ENCODE results near the gene DIS3L.
"Not testable (repeated sequence)": the region's sequence is repeated elsewhere in the genome, so short reads cannot be mapped to it uniquely, and the experiment has no call there.

DIS3L gene

GRCh38 chr15:66312144-66312543 is 18.8 kb downstream of the DIS3L start:
- no peak for DNase-seq

DNA sequence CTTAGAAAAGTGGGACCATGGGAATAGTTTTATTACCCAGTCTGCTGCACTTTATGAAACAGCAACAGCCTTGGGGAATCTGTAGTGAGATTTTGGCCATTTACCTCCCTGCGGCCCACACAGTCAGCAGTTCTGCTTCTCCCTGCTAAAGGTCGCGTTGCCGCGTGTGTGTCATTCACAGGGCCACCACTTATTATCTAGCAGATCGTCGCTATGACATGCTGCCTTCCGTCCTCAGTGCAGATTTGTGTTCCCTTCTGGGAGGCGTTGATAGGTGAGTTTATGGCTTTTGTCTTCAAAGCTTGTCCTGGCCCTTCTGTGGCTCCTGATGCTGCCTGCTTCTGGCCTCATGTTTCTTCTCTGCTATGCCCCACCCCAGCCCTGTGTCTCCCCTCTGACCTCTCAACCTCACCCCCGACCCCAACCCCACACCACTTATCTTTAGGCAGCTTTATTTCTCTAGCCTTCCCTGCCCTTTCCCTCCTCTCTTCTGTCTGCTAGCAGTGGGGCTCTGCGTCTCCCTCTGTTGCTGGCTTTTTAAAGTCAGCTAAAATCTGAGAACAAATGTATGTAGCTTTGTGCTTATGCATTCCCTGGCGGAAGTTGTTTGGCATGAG is 30.1 kb downstream of the DIS3L start:
- DNase-seq, result no peak

DNA sequence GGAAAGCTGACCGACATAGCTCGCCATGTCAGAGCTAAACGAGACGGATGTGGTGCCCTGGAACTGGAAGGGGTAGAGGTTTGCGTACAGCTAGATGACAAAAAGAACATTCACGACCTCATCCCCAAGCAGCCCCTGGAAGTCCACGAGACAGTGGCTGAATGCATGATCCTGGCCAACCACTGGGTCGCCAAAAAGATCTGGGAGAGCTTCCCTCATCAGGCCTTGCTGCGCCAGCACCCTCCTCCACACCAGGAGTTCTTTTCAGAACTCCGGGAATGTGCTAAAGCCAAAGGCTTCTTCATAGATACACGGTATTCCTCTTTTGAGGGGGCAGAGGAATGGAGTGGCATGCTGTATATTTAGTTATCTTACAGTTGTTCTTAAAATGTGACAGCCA is 32.7 kb downstream of the DIS3L start:
- no peak for DNase-seq

DNA sequence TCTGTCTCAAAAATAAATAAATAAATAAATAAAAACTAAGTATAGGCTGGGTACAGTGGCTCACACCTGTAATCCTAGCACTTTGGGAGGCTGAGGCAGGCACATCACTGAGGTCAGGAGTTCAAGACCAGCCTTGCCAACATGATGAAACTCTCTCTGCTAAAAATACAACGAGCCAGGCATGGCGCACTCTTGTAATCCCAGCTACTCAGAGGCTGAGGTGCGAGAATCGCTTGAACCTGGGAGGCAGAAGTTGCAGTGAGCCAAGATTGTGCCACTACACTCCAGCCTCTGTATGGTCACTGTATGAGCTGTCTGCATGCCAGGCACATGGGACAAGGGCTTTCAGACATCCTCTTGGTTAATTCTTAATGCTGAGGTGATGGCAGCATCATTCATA is 34.4 kb downstream of the DIS3L start:
- DNase-seq, result no peak

GRCh38 chr15:66328771-66329170 is 35.4 kb downstream of the DIS3L start:
- DNase-seq, result no peak

GRCh38 chr15:66348530-66348929 is 55.2 kb downstream of the DIS3L start:
- DNase-seq, result not testable (repeated sequence)

DNA sequence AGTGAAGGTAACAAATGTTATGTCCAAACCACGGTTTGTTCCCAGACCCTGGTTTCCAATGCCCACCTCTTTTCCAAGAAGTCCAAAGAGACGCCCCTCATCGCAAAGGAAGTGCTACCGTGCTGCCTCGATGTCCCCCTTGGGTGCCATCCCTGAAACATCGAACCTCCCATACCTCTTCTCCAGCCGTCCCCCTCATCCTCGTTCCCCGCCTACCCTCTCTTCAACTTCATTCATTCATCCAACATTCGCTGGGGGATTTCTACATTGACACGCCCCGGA is 62.6 kb downstream of the DIS3L start:
- no peak for DNase-seq

GRCh38 chr15:66356359-66357236 is 63.2 kb downstream of the DIS3L start, which contains the start of gene TIPIN:
Gene TIPIN (minus strand): TSS chr15:66356685. CDS start chr15:66352947, 3,738 bp downstream.
- DNase-seq, result peak; percentile 87

DNA sequence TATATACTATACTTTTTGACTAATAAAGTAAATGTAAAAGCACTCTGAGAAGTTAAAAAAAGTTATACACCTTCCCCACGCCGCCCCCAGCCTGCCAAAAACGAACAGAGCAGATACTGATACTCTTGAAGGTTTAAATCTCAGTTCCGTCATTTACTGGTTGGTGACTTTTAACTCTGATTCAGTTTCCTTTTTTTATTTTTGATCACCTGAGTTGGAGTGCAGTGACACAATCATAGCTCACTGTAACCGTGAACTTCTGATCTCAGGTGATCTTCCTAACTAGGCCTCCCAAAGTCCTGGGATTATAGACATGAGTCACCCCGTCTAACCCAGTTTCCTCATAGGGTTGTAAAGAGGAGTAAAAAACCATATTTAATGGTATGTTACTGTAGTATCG is 66.4 kb downstream of the DIS3L start:
- DNase-seq, result no peak

DNA sequence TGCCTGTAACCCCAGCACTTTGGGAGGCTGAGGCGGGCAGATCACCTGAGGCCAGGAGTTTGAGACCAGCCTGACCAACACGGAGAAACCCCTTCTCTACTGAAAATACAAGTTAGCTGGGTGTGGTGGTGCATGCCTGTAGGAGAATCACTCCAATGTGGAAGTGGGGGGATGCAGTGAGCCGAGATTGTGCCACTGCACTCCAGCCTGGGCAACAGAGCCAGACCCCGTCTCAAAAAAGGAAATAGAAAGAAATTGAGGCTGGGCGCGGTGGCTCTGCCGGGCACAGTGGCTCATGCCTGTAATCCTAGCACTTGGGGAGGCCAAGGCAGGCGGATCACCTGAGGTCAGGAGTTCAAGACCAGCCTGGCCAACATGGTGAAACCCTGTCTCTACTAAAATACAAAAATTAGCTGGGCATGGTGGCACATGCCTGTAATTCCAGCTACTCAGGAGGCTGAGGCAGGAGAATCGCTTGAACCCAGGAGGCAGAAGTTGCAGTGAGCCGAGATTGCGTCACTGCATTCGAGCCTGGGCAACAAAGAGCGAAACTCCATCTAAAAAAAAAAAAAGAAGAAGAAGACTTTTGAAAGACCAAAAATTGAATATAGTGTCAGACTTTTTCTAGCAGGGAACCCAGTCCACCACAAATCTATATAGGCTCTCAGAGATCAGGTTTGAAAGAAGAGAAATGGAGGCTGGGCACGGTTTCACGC is 68.5 kb downstream of the DIS3L start:
- not testable (repeated sequence) for DNase-seq

GRCh38 chr15:66362776-66363175 is 69.4 kb downstream of the DIS3L start:
- DNase-seq, result no peak

DNA sequence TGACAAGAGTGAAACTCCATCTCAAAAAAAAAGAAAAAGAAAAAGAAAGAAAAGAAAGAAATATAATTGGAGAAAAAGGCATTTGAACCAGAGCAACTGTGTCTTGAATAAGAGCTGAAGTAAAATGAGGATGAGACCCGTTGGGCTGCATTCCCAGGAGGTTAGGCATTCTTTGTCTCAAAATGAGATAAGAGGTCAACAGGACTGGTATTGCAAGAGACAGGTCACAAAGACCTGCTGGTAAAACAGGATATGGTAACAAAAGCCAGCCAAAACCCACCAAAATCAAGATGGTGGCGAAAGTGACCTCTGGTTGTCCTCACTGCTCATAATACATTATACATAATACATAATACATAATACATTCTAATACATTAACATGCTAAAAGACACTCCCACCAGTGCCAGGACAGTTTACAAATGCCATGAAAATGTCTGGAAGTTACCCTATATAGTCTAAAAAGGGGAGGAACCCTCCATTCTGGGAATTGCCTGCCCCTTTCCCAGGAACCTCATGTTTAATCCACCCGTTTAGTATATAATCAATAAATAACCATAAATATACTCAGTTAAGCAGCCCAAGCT is 71.7 kb downstream of the DIS3L start:
- DNase-seq, result no peak

DNA sequence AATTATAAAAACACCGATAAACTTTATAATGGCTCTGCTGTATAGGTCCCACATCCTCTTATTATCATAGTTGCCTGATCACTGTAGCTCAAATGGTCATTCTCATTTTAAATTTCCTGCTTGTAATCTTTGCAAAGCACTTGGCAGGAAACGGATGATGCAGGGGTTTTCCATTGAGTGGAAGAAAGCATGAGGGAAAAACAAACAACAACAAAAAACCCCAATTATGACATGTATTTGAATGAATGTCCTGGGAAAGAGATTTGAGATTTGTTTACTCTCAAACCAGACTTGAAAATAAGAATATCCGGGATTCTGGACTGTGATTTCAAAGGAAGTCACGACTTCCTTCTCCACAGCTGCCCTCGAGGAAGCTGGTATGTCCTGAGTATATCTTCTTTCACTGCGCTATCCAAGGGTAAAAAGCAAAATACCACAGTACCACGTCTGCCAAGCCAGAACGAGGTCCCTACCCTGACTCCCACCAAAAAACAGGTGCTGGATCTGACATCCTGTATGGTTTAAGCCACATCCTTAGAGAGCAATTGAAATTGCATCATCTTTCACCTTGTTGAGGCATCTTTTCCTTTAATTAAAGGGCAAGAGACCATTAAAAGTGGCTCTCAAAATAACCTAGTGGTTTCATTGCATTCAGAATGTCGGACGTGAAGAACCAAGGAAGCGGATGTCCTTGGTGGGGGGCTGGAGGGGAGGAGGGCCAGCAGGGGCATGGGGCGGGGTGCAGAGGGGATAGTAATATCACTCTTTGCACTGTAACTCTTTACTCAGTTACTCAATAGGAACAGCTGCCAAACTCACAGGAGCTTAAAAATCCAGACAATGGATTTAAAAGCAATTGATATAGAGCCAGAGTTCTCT is 76.6 kb downstream of the DIS3L start:
- no peak for DNase-seq

GRCh38 chr15:66374179-66374578 is 80.8 kb downstream of the DIS3L start:
- no peak for DNase-seq

DNA sequence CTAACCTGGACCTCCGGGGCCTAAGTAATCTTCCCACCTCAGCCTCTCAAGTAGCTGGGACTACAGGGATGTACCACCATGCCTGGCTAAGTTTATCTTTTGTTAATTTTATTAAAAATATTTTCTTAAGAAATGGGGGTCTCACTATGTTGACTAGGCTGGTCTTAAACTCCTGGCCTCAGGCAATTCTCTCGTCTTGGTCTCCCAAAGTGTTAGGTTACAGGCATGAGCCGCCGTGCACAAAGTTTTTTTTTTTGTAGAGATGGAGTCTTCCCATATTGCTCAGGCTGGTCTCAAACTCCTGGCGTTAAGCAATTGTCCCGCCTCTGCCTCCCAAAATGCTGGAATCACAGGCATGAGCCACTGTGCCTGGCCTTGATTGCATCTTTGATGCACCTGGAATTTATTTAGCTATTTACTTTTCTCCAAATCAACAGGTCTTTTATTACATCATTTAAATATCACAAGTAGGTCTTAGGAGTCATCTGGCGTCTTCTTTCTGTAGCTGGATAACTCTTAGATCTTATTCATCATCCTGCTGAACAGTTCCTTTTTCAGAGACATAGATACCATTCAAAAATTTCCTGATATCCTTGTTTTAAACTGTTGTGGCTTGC is 85.6 kb downstream of the DIS3L start:
- DNase-seq, result no peak

DNA sequence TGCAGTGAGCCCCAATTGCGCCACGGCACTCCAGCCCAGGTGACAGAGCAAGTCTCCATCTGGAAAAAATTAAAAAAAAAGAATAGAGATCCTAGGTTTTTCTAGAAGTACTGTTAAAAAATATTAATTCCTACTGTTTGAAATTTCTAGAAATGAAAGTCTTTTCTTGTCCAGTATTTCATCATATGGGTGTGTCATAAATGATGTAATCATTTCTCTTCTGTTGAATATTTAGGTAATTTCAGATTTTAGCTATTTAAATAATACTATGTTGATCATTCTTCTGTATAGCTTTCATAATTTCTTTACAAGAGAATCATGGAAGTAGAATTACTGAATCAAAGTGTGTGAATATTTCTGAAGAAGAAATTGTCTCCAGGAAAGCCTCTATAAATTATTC is 88.0 kb downstream of the DIS3L start:
- not testable (repeated sequence) for DNase-seq
